GM23338 (cell line): Measurements from ENCODE around the gene SEMA4D. TPM values are rescaled to one million over a fixed set of nuclear protein-coding genes. Genes with fewer than 3 reads are reported as not detected.

Experiments used
- ATAC-seq: fragments of 200-7000 bp; cut with Tn5 transposase; 3 replicates; pipeline ENCODE4 v1.9.1; 2020
- DNase-seq: peaks from one replicate; pipeline ENCODE4 v3.0.0-alpha.2; 2015; ENCODE audit warnings: low spot score
- H2AFZ ChIP-seq: fragments of 200-600 bp; sonication (generic); 2 replicates; pipeline ENCODE4 v1.8.0; 2016; ENCODE audit warnings: antibody characterized with exemption, mild to moderate bottlenecking, moderate library complexity
- H3F3A ChIP-seq: fragments of 200-600 bp; sonication (generic); replicated peaks from 2 replicates; pipeline ENCODE4 v1.8.0; 2017; ENCODE audit warnings: antibody characterized with exemption, mixed run types, low read depth
- H3K27ac ChIP-seq: fragments of 200-600 bp; sonication (generic); 2 replicates; pipeline ENCODE4 v1.6.1; 2016; ENCODE audit warnings: low read depth
- H3K27me3 ChIP-seq: fragments of 200-600 bp; sonication (generic); 2 replicates; pipeline ENCODE4 v1.8.0; 2016; ENCODE audit warnings: mild to moderate bottlenecking, mixed run types, moderate library complexity; ENCODE audit not compliant: insufficient read depth
- H3K36me3 ChIP-seq: fragments of 200-600 bp; sonication (generic); 2 replicates; pipeline ENCODE4 v1.8.0; 2016; ENCODE audit warnings: mild to moderate bottlenecking; ENCODE audit not compliant: insufficient read depth
- H3K4me1 ChIP-seq: fragments of 200-600 bp; sonication (generic); 2 replicates; pipeline ENCODE4 v1.8.0; 2016; ENCODE audit warnings: mild to moderate bottlenecking, moderate library complexity; ENCODE audit not compliant: insufficient read depth
- H3K4me2 ChIP-seq: fragments of 200-600 bp; sonication (generic); 2 replicates; pipeline ENCODE4 v1.7.1; 2017; ENCODE audit warnings: mixed run types
- H3K4me3 ChIP-seq: fragments of 200-600 bp; sonication (generic); 2 replicates; pipeline ENCODE4 v1.6.1; 2016; ENCODE audit warnings: mixed run types
- H3K79me2 ChIP-seq: fragments of 200-600 bp; sonication (generic); replicated peaks from 2 replicates; pipeline ENCODE4 v1.8.0; 2017; ENCODE audit warnings: mild to moderate bottlenecking; ENCODE audit not compliant: insufficient read depth
- H3K9me2 ChIP-seq: fragments of 200-600 bp; sonication (generic); 2 replicates; pipeline ENCODE4 v1.8.0; 2017; ENCODE audit not compliant: insufficient read depth
- H4K20me1 ChIP-seq: fragments of 200-600 bp; sonication (generic); replicated peaks from 2 replicates; pipeline ENCODE4 v1.8.0; 2017; ENCODE audit warnings: mild to moderate bottlenecking; ENCODE audit not compliant: insufficient read depth
- H3K27ac Mint-ChIP-seq: 2 replicates; pipeline ENCODE4 v1.8.0; 2020; ENCODE audit warnings: inconsistent platforms, mild to moderate bottlenecking, moderate library complexity, mixed read lengths
- H3K27me3 Mint-ChIP-seq: 3 replicates; pipeline ENCODE4 v1.8.0; 2022; ENCODE audit warnings: low read depth, mild to moderate bottlenecking, moderate library complexity, mixed read lengths, inconsistent platforms; ENCODE audit not compliant: insufficient read depth, poor library complexity
- H3K36me3 Mint-ChIP-seq: 3 replicates; pipeline ENCODE4 v1.8.0; 2021; ENCODE audit warnings: low read depth, mild to moderate bottlenecking, inconsistent platforms, moderate library complexity, mixed read lengths
- H3K4me1 Mint-ChIP-seq: 3 replicates; pipeline ENCODE4 v1.8.0; 2020; ENCODE audit warnings: mild to moderate bottlenecking, inconsistent platforms, mixed read lengths
- H3K4me3 Mint-ChIP-seq: 3 replicates; pipeline ENCODE4 v1.8.0; 2021; ENCODE audit warnings: moderate library complexity, mild to moderate bottlenecking, inconsistent platforms, mixed read lengths
- H3K9me3 Mint-ChIP-seq: 3 replicates; pipeline ENCODE4 v1.8.0; 2020; ENCODE audit warnings: moderate library complexity, mild to moderate bottlenecking, inconsistent platforms, mixed read lengths
- CREB1 ChIP-seq: fragments of 250-450 bp; sonication (Bioruptor Pico); IDR thresholded peaks from 2 replicates; pipeline ENCODE4 v1.5.0; 2020; ENCODE audit warnings: low read depth, mild to moderate bottlenecking, moderate library complexity
- JUNB ChIP-seq: IDR thresholded peaks from one replicate; pipeline ENCODE4 v1.6.1; 2016; ENCODE audit warnings: antibody characterized with exemption; ENCODE audit not compliant: unreplicated experiment
- NANOG ChIP-seq: IDR thresholded peaks from 2 replicates; pipeline ENCODE4 v1.6.1; 2016; ENCODE audit warnings: antibody characterized with exemption, borderline replicate concordance
- STAT1 ChIP-seq: IDR thresholded peaks from one replicate; pipeline ENCODE4 v1.6.1; 2016; ENCODE audit warnings: antibody characterized with exemption; ENCODE audit not compliant: unreplicated experiment
- ZNF114 ChIP-seq: fragments of 250-450 bp; sonication (Bioruptor Pico); IDR thresholded peaks from 2 replicates; pipeline ENCODE4 v1.5.0; 2020; ENCODE audit warnings: mild to moderate bottlenecking, moderate library complexity
- polyA plus RNA-seq: library from polyadenylated mRNA; unstranded; fragments of >200 nt; fragmentation: Nextera tagmentation; extraction: Ambion mirVana; gene quantifications from 2 replicates; pipeline ENCODE4 v1.2.1, GENCODE V29; 2016
- total RNA-seq: library from RNA; depleted of rRNA; stranded (reverse); fragments of >200 nt; shearing (Covaris generic); gene quantifications from 2 replicates; pipeline ENCODE4 v1.2.3, GENCODE V29; 2014
- TF ChIP-seq, protein P1 (sequence below): IDR thresholded peaks from one replicate; pipeline ENCODE4 v1.6.1; 2018; ENCODE audit warnings: antibody characterized with exemption; ENCODE audit not compliant: unreplicated experiment
- TF ChIP-seq, protein P2 (sequence below), 2 experiments: fragments of 200-600 bp in 1 of 2; sonication (generic) in 1 of 2; conservative IDR thresholded peaks; 2 replicates each; pipeline versions ENCODE4 v1.5.1 to v1.6.1; 2016 to 2017; ENCODE audit warnings: antibody characterized with exemption in 2 of 2, low read depth in 2 of 2, mild to moderate bottlenecking in 2 of 2, moderate library complexity in 1 of 2

The SEMA4D gene
- total and polyA plus RNA-seq, 2 experiments from 2014 or later: 19.3 to 63.0 TPM

DNA sequence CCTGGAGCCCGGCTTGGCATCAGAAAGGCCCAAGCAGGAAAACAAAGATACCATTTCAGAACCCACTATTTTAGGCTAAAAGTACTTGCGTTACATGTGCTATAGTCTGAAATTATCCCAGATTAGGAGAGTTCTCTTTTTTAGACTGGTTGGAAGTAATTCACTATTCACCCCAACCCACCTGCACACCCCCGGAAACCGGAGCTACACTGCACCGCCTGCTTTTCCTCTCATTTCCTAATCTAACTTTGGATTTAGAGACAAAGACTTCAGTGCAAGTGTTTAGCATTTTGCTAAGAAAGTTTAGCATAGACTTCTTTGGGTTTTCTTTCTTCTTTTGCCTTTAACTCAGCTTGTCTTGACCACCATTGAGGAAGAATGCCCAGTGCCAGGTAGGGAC, 100.4 kb downstream of the SEMA4D start:
- no peak overlapping the region for H3K4me3 ChIP-seq
- no peaks in the 10 kb centered on the region for H3K79me2 ChIP-seq
- H3K27me3 ChIP-seq: no peaks in the 10 kb centered on the region
- Mint-ChIP-seq H3K4me1 (no peaks in the 10 kb centered on the region), H3K36me3 (peaks cover 64% of the 10 kb centered on the region), H3K9me3 (no peaks in the 10 kb centered on the region), H3K27ac (no peak overlapping the region), H3K27me3 (peaks cover 4% of the 10 kb centered on the region), H3K4me3 (no peak overlapping the region)
- 0 out of 2 replicates have a peak, but pooled peaks cover 3% of the 10 kb centered on the region for H4K20me1 ChIP-seq
- H3K4me2 ChIP-seq: no peak overlapping the region
- H3F3A ChIP-seq: no peaks in the 10 kb centered on the region
- TF ChIP-seq JUNB (no peak), NANOG (no peak)
- no peak overlapping the region for H3K27ac ChIP-seq
- no peaks in the 10 kb centered on the region for H3K4me1 ChIP-seq
- no peaks in the 10 kb centered on the region for H3K9me2 ChIP-seq
- H2AFZ ChIP-seq: no peak overlapping the region
- DNase-seq: no peak
- peaks cover 12% of the 10 kb centered on the region; the same call in 1 of the 2 replicates for H3K36me3 ChIP-seq
- no peak for ATAC-seq

DNA sequence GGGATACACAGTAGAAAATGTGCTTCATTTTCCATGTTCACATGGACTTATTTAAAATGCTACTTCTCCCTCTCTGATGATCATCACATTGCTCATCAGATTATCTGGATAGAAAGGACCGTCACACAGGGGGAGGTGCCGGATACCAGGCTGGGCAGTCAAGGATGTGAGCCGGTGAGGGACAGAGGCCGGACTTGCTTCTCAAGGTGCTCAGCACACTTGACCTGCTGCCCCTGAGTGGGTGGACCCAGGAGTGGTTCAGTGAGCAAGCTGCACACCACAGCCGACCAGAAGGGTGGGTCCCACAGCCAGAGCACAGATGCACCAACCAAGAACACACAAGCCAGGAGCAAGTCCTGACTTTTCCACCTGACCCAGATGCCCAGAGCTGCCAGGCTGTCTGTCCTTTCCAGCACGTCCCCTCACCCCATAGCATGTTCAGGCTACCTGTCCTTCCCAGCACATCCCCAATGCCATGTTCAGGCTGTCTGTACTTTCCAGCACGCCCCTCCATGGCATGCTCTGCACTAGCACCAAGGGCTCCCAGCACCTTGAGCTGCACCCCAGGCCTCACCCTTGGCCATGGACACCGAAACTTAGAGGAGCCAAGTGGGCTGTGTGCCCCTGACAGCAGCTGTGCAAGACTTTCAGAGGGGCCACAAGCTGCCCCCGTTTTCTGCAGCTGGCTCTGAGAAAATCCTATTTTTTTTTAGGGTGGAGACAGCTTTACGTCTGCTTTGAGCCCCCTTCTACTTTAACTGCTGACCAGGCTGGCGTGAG, 101.8 kb downstream of the SEMA4D start:
- H3K27ac Mint-ChIP-seq: no peak overlapping the region
- Histone ChIP-seq H3K9me2 (no peaks in the 10 kb centered on the region), H3K79me2 (no peaks in the 10 kb centered on the region), H3K4me1 (no peaks in the 10 kb centered on the region), H3F3A (no peaks in the 10 kb centered on the region), H3K27ac (no peak overlapping the region), H4K20me1 (0 out of 2 replicates have a peak, but pooled peaks cover 3% of the 10 kb centered on the region), H3K4me2 (no peak overlapping the region), H3K36me3 (peaks cover 12% of the 10 kb centered on the region; the same call in 1 of the 2 replicates), H3K4me3 (no peak overlapping the region), H3K27me3 (no peaks in the 10 kb centered on the region), H2AFZ (no peak overlapping the region)
- H3K4me3 Mint-ChIP-seq: no peak overlapping the region
- H3K4me1 Mint-ChIP-seq: no peaks in the 10 kb centered on the region
- no peaks in the 10 kb centered on the region for H3K9me3 Mint-ChIP-seq
- H3K27me3 Mint-ChIP-seq: peaks cover 2% of the 10 kb centered on the region
- peaks cover 64% of the 10 kb centered on the region for H3K36me3 Mint-ChIP-seq
- ATAC-seq: no peak
- TF ChIP-seq, protein P1, sequence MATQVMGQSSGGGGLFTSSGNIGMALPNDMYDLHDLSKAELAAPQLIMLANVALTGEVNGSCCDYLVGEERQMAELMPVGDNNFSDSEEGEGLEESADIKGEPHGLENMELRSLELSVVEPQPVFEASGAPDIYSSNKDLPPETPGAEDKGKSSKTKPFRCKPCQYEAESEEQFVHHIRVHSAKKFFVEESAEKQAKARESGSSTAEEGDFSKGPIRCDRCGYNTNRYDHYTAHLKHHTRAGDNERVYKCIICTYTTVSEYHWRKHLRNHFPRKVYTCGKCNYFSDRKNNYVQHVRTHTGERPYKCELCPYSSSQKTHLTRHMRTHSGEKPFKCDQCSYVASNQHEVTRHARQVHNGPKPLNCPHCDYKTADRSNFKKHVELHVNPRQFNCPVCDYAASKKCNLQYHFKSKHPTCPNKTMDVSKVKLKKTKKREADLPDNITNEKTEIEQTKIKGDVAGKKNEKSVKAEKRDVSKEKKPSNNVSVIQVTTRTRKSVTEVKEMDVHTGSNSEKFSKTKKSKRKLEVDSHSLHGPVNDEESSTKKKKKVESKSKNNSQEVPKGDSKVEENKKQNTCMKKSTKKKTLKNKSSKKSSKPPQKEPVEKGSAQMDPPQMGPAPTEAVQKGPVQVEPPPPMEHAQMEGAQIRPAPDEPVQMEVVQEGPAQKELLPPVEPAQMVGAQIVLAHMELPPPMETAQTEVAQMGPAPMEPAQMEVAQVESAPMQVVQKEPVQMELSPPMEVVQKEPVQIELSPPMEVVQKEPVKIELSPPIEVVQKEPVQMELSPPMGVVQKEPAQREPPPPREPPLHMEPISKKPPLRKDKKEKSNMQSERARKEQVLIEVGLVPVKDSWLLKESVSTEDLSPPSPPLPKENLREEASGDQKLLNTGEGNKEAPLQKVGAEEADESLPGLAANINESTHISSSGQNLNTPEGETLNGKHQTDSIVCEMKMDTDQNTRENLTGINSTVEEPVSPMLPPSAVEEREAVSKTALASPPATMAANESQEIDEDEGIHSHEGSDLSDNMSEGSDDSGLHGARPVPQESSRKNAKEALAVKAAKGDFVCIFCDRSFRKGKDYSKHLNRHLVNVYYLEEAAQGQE: no peak
- TF ChIP-seq, protein P2, sequence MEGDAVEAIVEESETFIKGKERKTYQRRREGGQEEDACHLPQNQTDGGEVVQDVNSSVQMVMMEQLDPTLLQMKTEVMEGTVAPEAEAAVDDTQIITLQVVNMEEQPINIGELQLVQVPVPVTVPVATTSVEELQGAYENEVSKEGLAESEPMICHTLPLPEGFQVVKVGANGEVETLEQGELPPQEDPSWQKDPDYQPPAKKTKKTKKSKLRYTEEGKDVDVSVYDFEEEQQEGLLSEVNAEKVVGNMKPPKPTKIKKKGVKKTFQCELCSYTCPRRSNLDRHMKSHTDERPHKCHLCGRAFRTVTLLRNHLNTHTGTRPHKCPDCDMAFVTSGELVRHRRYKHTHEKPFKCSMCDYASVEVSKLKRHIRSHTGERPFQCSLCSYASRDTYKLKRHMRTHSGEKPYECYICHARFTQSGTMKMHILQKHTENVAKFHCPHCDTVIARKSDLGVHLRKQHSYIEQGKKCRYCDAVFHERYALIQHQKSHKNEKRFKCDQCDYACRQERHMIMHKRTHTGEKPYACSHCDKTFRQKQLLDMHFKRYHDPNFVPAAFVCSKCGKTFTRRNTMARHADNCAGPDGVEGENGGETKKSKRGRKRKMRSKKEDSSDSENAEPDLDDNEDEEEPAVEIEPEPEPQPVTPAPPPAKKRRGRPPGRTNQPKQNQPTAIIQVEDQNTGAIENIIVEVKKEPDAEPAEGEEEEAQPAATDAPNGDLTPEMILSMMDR (conservative IDR thresholded peaks at IDR 0.05; ENCODE audit: low read depth in 2 of 2): no peak
- TF ChIP-seq STAT1 (no peak), CREB1 (no peak), ZNF114 (CRISPR knock-in tag) (no peak)
- no peak for DNase-seq
